OCI-LY7 (cell line): ENCODE data around the gene DENND1A. TPM values are rescaled to one million over a fixed set of nuclear protein-coding genes. Genes with fewer than 3 reads are reported as not detected.

ENCODE experiments used
- BruUV-seq: library from RNA; stranded (reverse); fragments of 400-500 nt; replicated peaks from 2 replicates; lab custom pipeline; 2021; lab: Mats Ljungman, UMichigan
- CTCF ChIA-PET: fragments of 300-600 bp; sonication (Branson Sonifier 250); formaldehyde crosslinking; loops from one replicate; lab custom pipeline; 2022; ENCODE audit warnings: antibody characterized with exemption; ENCODE audit not compliant: unreplicated experiment; lab: Charles Lee
- POLR2A ChIA-PET: fragments of 300-600 bp; sonication (Branson Sonifier 250); formaldehyde crosslinking; loops from one replicate; lab custom pipeline; 2022; ENCODE audit warnings: antibody characterized with exemption; lab: Charles Lee
- DNase-seq: peaks from one replicate; pipeline ENCODE4 v3.0.0-alpha.2; 2015; ENCODE audit warnings: low spot score
- H2AFZ ChIP-seq: fragments of 200-600 bp; sonication (generic), shearing (Covaris generic); 2 replicates; pipeline ENCODE4 v1.6.1; 2014; ENCODE audit warnings: mild to moderate bottlenecking, antibody characterized with exemption, low read length, moderate library complexity
- H3K27ac ChIP-seq: fragments of 200-600 bp; sonication (generic); 2 replicates; pipeline ENCODE4 v1.5.1; 2014; ENCODE audit warnings: mixed run types, low read depth, mild to moderate bottlenecking, moderate library complexity, low read length, inconsistent platforms; ENCODE audit not compliant: poor library complexity, severe bottlenecking
- H3K36me3 ChIP-seq: fragments of 200-600 bp; sonication (generic); 2 replicates; pipeline ENCODE4 v1.6.1; 2014; ENCODE audit warnings: mild to moderate bottlenecking, antibody characterized with exemption, low read length, moderate library complexity, mixed read lengths; ENCODE audit not compliant: insufficient read depth
- H3K4me1 ChIP-seq: fragments of 200-600 bp; sonication (generic); 2 replicates; pipeline ENCODE4 v1.5.1; 2014; ENCODE audit warnings: mild to moderate bottlenecking, low read length; ENCODE audit not compliant: insufficient read depth, poor library complexity, severe bottlenecking
- H3K4me2 ChIP-seq: fragments of 200-600 bp; sonication (generic); 2 replicates; pipeline ENCODE4 v1.6.1; 2014; ENCODE audit warnings: mild to moderate bottlenecking, low read length
- H3K4me3 ChIP-seq: fragments of 200-600 bp; sonication (generic); 2 replicates; pipeline ENCODE4 v1.5.1; 2014; ENCODE audit warnings: mild to moderate bottlenecking, low read depth, low read length; ENCODE audit not compliant: poor library complexity, severe bottlenecking
- H3K79me2 ChIP-seq: fragments of 200-600 bp; sonication (generic); 2 replicates; pipeline ENCODE4 v1.6.1; 2016; ENCODE audit warnings: low read depth, mild to moderate bottlenecking, low read length, moderate library complexity, mixed read lengths; ENCODE audit not compliant: insufficient read depth
- H3K9me2 ChIP-seq: fragments of 200-600 bp; sonication (generic); 2 replicates; pipeline ENCODE4 v1.6.1; 2016; ENCODE audit warnings: mild to moderate bottlenecking, low read length, mixed read lengths; ENCODE audit not compliant: insufficient read depth
- H3K9me3 ChIP-seq: fragments of 200-600 bp; sonication (generic); 2 replicates; pipeline ENCODE4 v1.6.1; 2014; ENCODE audit warnings: mild to moderate bottlenecking, mixed run types, low read length, mixed read lengths
- H4K20me1 ChIP-seq: fragments of 200-600 bp; sonication (generic); 2 replicates; pipeline ENCODE4 v1.6.1; 2014; ENCODE audit warnings: mild to moderate bottlenecking, antibody characterized with exemption, low read length, moderate library complexity, mixed read lengths; ENCODE audit not compliant: insufficient read depth
- CTCF ChIP-seq: fragments of 200-600 bp; sonication (generic); conservative IDR thresholded peaks from 2 replicates; pipeline ENCODE4 v1.5.1; 2014; ENCODE audit warnings: mild to moderate bottlenecking, antibody characterized with exemption, low read length, moderate library complexity, mixed read lengths
- EZH2phosphoT487 ChIP-seq: fragments of 200-600 bp; sonication (generic); IDR thresholded peaks from 2 replicates; pipeline ENCODE4 v1.6.1; 2018; ENCODE audit warnings: low read depth, borderline replicate concordance, mild to moderate bottlenecking, mixed run types, antibody characterized with exemption, low read length, moderate library complexity, mixed read lengths
- intact Hi-C: fragments of 100-400 bp; cut with micrococcal nuclease; formaldehyde crosslinking; loops from one replicate; pipeline ENCODE4 v1.10.0; 2022; ENCODE audit not compliant: unreplicated experiment
- total RNA-seq, 2 experiments: library from RNA; depleted of rRNA in 1 of 2; stranded (reverse); fragments of >200 nt in 1 of 2; shearing (Covaris generic) in 1 of 2; gene quantifications; 2 replicates each; pipeline ENCODE4 v1.2.3, GENCODE V29; 2014 to 2022

Gene DENND1A
- total RNA-seq, 2 experiments from 2014 or later: 17.9 to 36.3 TPM

- Histone ChIP-seq H3K4me1 (peaks cover 8% of the 10 kb centered on the region), H3K4me2 (no peak overlapping the region), H2AFZ (no peak overlapping the region), H3K36me3 (no peaks in the 10 kb centered on the region), H3K27ac (no peak overlapping the region), H3K9me3 (no peaks in the 10 kb centered on the region), H3K9me2 (no peaks in the 10 kb centered on the region), H3K79me2 (no peaks in the 10 kb centered on the region), H3K4me3 (no peak overlapping the region), H4K20me1 (no peaks in the 10 kb centered on the region)
- no TSS peak for BruUV-seq
- TF ChIP-seq CTCF (no peak), EZH2phosphoT487 (no peak)
- ChIA-PET CTCF (no interaction called here), POLR2A (interaction anchor here (0.9 kb wide), 1 partner anchor 14 kb away, joined by 3 read pairs; no protein-coding TSS in a partner anchor)
- intact Hi-C loops: no loop called here
- DNase-seq: no peak
Measured at GRCh38 chr9:123713282-123713681, 216.6 kb downstream of the DENND1A start.

- DNase-seq: no peak
- H3K79me2 ChIP-seq: no peaks in the 10 kb centered on the region
- ChIA-PET CTCF (no interaction called here), POLR2A (interaction anchor here (0.9 kb wide), 1 partner anchor 13 kb away, joined by 3 read pairs; no protein-coding TSS in a partner anchor)
- no peak overlapping the region for H2AFZ ChIP-seq
- peaks cover 8% of the 10 kb centered on the region for H3K4me1 ChIP-seq
- H3K27ac ChIP-seq: no peak overlapping the region
- TF ChIP-seq CTCF: no peak
- TF ChIP-seq EZH2phosphoT487: no peak
- H3K9me3 ChIP-seq: no peaks in the 10 kb centered on the region
- intact Hi-C loops: no loop called here
- H3K9me2 ChIP-seq: no peaks in the 10 kb centered on the region
- H4K20me1 ChIP-seq: no peaks in the 10 kb centered on the region
- H3K36me3 ChIP-seq: no peaks in the 10 kb centered on the region
- H3K4me3 ChIP-seq: no peak overlapping the region
- no TSS peak for BruUV-seq
- no peak overlapping the region for H3K4me2 ChIP-seq
Measured at GRCh38 chr9:123712399-123712798, 217.5 kb downstream of the DENND1A start.

GRCh38 chr9:123710299-123710698 lies 219.6 kb downstream of the DENND1A start:
- no peaks in the 10 kb centered on the region for H3K9me3 ChIP-seq
- no peak for TF ChIP-seq CTCF
- no peak for TF ChIP-seq EZH2phosphoT487
- no peaks in the 10 kb centered on the region for H3K4me1 ChIP-seq
- no peaks in the 10 kb centered on the region for H3K36me3 ChIP-seq
- H3K4me2 ChIP-seq: no peak overlapping the region
- H3K79me2 ChIP-seq: no peaks in the 10 kb centered on the region
- no peak overlapping the region for H2AFZ ChIP-seq
- intact Hi-C loops: no loop called here
- H3K4me3 ChIP-seq: no peak overlapping the region
- POLR2A ChIA-PET: interaction anchor here (0.7 to 1.1 kb wide), 3 partner anchors 11 to 30 kb away, joined by 3 to 4 read pairs (median 3); no protein-coding TSS in a partner anchor
- BruUV-seq: no TSS peak
- no peaks in the 10 kb centered on the region for H3K9me2 ChIP-seq
- H3K27ac ChIP-seq: no peak overlapping the region
- no peaks in the 10 kb centered on the region for H4K20me1 ChIP-seq
- no peak for DNase-seq
- CTCF ChIA-PET: no interaction called here
